ENCODE data around the gene ITPR1. TPM values are rescaled to one million over a fixed set of nuclear protein-coding genes. Genes with fewer than 3 reads are reported as not detected.

ITPR1 gene
- total RNA-seq, 1 donor from 2014 or later, result 16.3 TPM

GRCh38 chr3:4850211-4850927 is 357.2 kb downstream of the ITPR1 start:
- FAIRE-seq, result no peak
- Histone ChIP-seq H3K36me3 (ENCODE audit: control insufficient read depth, insufficient read depth, low read length) (no peaks in the 10 kb centered on the region), H3K4me3 (ENCODE audit: low read depth, low read length) (no peak overlapping the region), H3K27me3 (ENCODE audit: control insufficient read depth, insufficient read depth, low read length) (no peaks in the 10 kb centered on the region)
- no peak for TF ChIP-seq CTCF (IDR thresholded peaks at IDR 0.05; ENCODE audit: insufficient read depth, low read length, severe bottlenecking)
- no peak for DNase-seq (ENCODE audit: low read depth)

- no peaks in the 10 kb centered on the region for H3K36me3 ChIP-seq (ENCODE audit: control insufficient read depth, insufficient read depth, low read length)
- no peaks in the 10 kb centered on the region for H3K27me3 ChIP-seq (ENCODE audit: control insufficient read depth, insufficient read depth, low read length)
- no peak overlapping the region for H3K4me3 ChIP-seq (ENCODE audit: low read depth, low read length)
- no peak for TF ChIP-seq CTCF (IDR thresholded peaks at IDR 0.05; ENCODE audit: insufficient read depth, low read length, severe bottlenecking)
- FAIRE-seq (no peak), DNase-seq (ENCODE audit: low read depth) (no peak)
These were observed 357.7 kb downstream of the ITPR1 start for GRCh38 chr3:4850928-4851265.

- FAIRE-seq (no peak), DNase-seq (ENCODE audit: low read depth) (no peak)
- no peaks in the 10 kb centered on the region for H3K36me3 ChIP-seq (ENCODE audit: control insufficient read depth, insufficient read depth, low read length)
- no peak overlapping the region for H3K4me3 ChIP-seq (ENCODE audit: low read depth, low read length)
- no peak for TF ChIP-seq CTCF (IDR thresholded peaks at IDR 0.05; ENCODE audit: insufficient read depth, low read length, severe bottlenecking)
- H3K27me3 ChIP-seq (ENCODE audit: control insufficient read depth, insufficient read depth, low read length), result no peaks in the 10 kb centered on the region
These were observed 359.9 kb downstream of the ITPR1 start for GRCh38 chr3:4852780-4853748.

- no peak for DNase-seq (ENCODE audit: low read depth)
- no peak overlapping the region for H3K4me3 ChIP-seq (ENCODE audit: low read depth, low read length)
- TF ChIP-seq CTCF (IDR thresholded peaks at IDR 0.05; ENCODE audit: insufficient read depth, low read length, severe bottlenecking), result no peak
- no peaks in the 10 kb centered on the region for H3K27me3 ChIP-seq (ENCODE audit: control insufficient read depth, insufficient read depth, low read length)
- no peaks in the 10 kb centered on the region for H3K36me3 ChIP-seq (ENCODE audit: control insufficient read depth, insufficient read depth, low read length)
- FAIRE-seq, result no peak
These were observed 360.6 kb downstream of the ITPR1 start for GRCh38 chr3:4853749-4854140.

- no peak for DNase-seq (ENCODE audit: low read depth)
- no peak for FAIRE-seq
- TF ChIP-seq CTCF (IDR thresholded peaks at IDR 0.05; ENCODE audit: insufficient read depth, low read length, severe bottlenecking), result no peak
- Histone ChIP-seq H3K4me3 (ENCODE audit: low read depth, low read length) (no peak overlapping the region), H3K36me3 (ENCODE audit: control insufficient read depth, insufficient read depth, low read length) (no peaks in the 10 kb centered on the region), H3K27me3 (ENCODE audit: control insufficient read depth, insufficient read depth, low read length) (no peaks in the 10 kb centered on the region)
These were observed 362.5 kb downstream of the ITPR1 start for GRCh38 chr3:4855676-4856075.

Data from bronchial epithelial cell (primary cell).